ENCODE data around the gene ZNF618. TPM values are rescaled to one million over a fixed set of nuclear protein-coding genes. Genes with fewer than 3 reads are reported as not detected.

Gene ZNF618
- total and polyA plus RNA-seq, 7 donors: 0.92 to 8.0 (median 2.3) TPM

GRCh38 chr9:113906411-113907110 lies 30.5 kb downstream of the ZNF618 start:
- intact Hi-C loops (cut with DNase I): no loop called here
- no peak overlapping the region for H3K27ac ChIP-seq
- no peaks in the 10 kb centered on the region for H3K36me3 ChIP-seq
- H3K27me3 ChIP-seq: no peaks in the 10 kb centered on the region
- peaks cover 0 to 3% (median 1%) of the 10 kb centered on the region in 4 donors for H3K9me3 ChIP-seq
- no peaks in the 10 kb centered on the region for H3K4me1 ChIP-seq
- no peak for DNase-seq
- 81 to 85% methylated on average over 6 of the region's 6 CpGs for WGBS, 2 donors
- H3K4me3 ChIP-seq: no peak overlapping the region
- TF ChIP-seq, protein P1, sequence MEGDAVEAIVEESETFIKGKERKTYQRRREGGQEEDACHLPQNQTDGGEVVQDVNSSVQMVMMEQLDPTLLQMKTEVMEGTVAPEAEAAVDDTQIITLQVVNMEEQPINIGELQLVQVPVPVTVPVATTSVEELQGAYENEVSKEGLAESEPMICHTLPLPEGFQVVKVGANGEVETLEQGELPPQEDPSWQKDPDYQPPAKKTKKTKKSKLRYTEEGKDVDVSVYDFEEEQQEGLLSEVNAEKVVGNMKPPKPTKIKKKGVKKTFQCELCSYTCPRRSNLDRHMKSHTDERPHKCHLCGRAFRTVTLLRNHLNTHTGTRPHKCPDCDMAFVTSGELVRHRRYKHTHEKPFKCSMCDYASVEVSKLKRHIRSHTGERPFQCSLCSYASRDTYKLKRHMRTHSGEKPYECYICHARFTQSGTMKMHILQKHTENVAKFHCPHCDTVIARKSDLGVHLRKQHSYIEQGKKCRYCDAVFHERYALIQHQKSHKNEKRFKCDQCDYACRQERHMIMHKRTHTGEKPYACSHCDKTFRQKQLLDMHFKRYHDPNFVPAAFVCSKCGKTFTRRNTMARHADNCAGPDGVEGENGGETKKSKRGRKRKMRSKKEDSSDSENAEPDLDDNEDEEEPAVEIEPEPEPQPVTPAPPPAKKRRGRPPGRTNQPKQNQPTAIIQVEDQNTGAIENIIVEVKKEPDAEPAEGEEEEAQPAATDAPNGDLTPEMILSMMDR (IDR thresholded peaks at IDR 0.05): no peak
- TF ChIP-seq POLR2A (IDR thresholded peaks at IDR 0.05) (no peak), EP300 (IDR thresholded peaks at IDR 0.05) (no peak), POLR2AphosphoS5 (IDR thresholded peaks at IDR 0.05) (no peak)

- Histone ChIP-seq H3K4me1 (no peaks in the 10 kb centered on the region), H3K9me3 (peaks cover 0 to 3% (median 1%) of the 10 kb centered on the region in 4 donors), H3K4me3 (no peak overlapping the region), H3K27ac (no peak overlapping the region), H3K27me3 (no peaks in the 10 kb centered on the region), H3K36me3 (no peaks in the 10 kb centered on the region)
- intact Hi-C loops (cut with DNase I): no loop called here
- no peak for DNase-seq
- TF ChIP-seq, protein P1 (IDR thresholded peaks at IDR 0.05): no peak
- no peak for TF ChIP-seq EP300 (IDR thresholded peaks at IDR 0.05)
- WGBS, 2 donors: 79 to 87% methylated on average over 5 of the region's 5 CpGs
These were observed 31.2 kb downstream of the ZNF618 start for GRCh38 chr9:113907282-113907681.

- peaks cover 0 to 14% (median 5%) of the 10 kb centered on the region in 4 donors for H3K4me1 ChIP-seq
- intact Hi-C loops (cut with DNase I): no loop called here
- TF ChIP-seq POLR2AphosphoS5 (IDR thresholded peaks at IDR 0.05): no peak
- no peaks in the 10 kb centered on the region for H3K27me3 ChIP-seq
- H3K36me3 ChIP-seq: no peaks in the 10 kb centered on the region
- no peak overlapping the region for H3K27ac ChIP-seq
- no peaks in the 10 kb centered on the region for H3K9me3 ChIP-seq
- H3K4me3 ChIP-seq: no peak overlapping the region
- DNase-seq: no peak
- 93% methylated on average over 9 of the region's 9 CpGs for WGBS, 2 donors
These were observed 33.3 kb downstream of the ZNF618 start for GRCh38 chr9:113909421-113909820.

- no peak for TF ChIP-seq POLR2A (IDR thresholded peaks at IDR 0.05)
- no peak for TF ChIP-seq POLR2AphosphoS5 (IDR thresholded peaks at IDR 0.05)
- no peak for TF ChIP-seq EP300 (IDR thresholded peaks at IDR 0.05)
- TF ChIP-seq, protein P1 (IDR thresholded peaks at IDR 0.05): no peak
- Histone ChIP-seq H3K27me3 (no peaks in the 10 kb centered on the region), H3K36me3 (no peaks in the 10 kb centered on the region), H3K27ac (no peak overlapping the region), H3K9me3 (no peaks in the 10 kb centered on the region), H3K4me1 (peaks cover 0 to 14% (median 5%) of the 10 kb centered on the region in 4 donors), H3K4me3 (no peak overlapping the region)
- 85 to 88% methylated on average over 11 of the region's 11 CpGs for WGBS, 2 donors
- DNase-seq: no peak
- intact Hi-C loops (cut with DNase I): no loop called here
These were observed 34.0 kb downstream of the ZNF618 start for GRCh38 chr9:113910036-113910639.

GRCh38 chr9:113911850-113912557 lies 35.9 kb downstream of the ZNF618 start:
- DNase-seq: no peak

More at GRCh38 chr9:113911850-113912557, 35.9 kb downstream of the ZNF618 start:
- Histone ChIP-seq H3K9me3 (no peaks in the 10 kb centered on the region), H3K27ac (no peak overlapping the region), H3K27me3 (no peaks in the 10 kb centered on the region), H3K4me3 (no peak overlapping the region), H3K4me1 (peaks cover 0 to 14% (median 5%) of the 10 kb centered on the region in 4 donors), H3K36me3 (no peaks in the 10 kb centered on the region)
- TF ChIP-seq, protein P1 (IDR thresholded peaks at IDR 0.05): no peak
- TF ChIP-seq POLR2A (IDR thresholded peaks at IDR 0.05) (no peak), EP300 (IDR thresholded peaks at IDR 0.05) (no peak), POLR2AphosphoS5 (IDR thresholded peaks at IDR 0.05) (no peak)
- intact Hi-C loops (cut with DNase I): no loop called here
- WGBS, 2 donors: 87 to 88% methylated on average over 6 of the region's 6 CpGs
